ENCODE data around the gene NFIB. TPM values are rescaled to one million over a fixed set of nuclear protein-coding genes. Genes with fewer than 3 reads are reported as not detected.

The NFIB gene
- total and polyA plus RNA-seq, 2 of the 4 experiments (the other 2 are of a cell fraction): 1.4 to 2.0 TPM

DNA sequence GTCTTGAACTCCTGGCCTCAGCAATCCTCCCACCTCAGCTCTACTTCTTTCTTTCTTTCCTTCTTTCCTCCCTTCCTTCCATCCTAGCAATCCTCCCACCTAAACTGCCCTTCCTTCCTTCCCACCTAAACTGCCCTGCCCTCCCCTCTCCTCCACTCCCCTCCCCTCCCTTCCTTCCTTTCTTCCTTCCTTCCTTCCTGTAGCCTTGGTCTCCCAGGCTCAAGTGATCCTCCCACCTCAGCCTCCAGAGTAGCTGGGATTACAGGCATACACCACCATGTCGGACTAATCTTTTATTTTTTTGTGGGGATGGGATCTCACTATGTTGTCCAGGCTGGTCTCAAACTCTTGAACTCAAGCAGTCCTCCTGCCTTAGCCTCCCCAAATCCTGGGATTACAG, 65.8 kb downstream of the NFIB start:
- DNase-seq: no peak
- ChIA-PET POLR2A (ENCODE audit: unreplicated experiment) (no interaction called here), CTCF (interaction anchor here (0.6 kb wide), 1 partner anchor 124 kb away, joined by 3 read pairs; no protein-coding TSS in a partner anchor)
- Histone ChIP-seq H2BK15ac (ENCODE audit: low read depth, low read length) (no peak overlapping the region), H2BK120ac (ENCODE audit: low read depth, low read length) (no peak overlapping the region), H3K4me3 (ENCODE audit: insufficient read depth, low read depth, low read length) (no peak overlapping the region), H3K27ac (ENCODE audit: insufficient read depth, low read length) (no peak overlapping the region), H4K5ac (ENCODE audit: low read depth, low read length) (no peak overlapping the region), H3K4me1 (ENCODE audit: control insufficient read depth, insufficient read depth, low read length) (peaks cover 6% of the 10 kb centered on the region), H3K27me3 (ENCODE audit: control insufficient read depth, insufficient read depth, low read length) (peaks cover 6% of the 10 kb centered on the region), H3K56ac (ENCODE audit: extremely low read depth, insufficient read depth, low read length) (no peak overlapping the region), H4K20me1 (ENCODE audit: insufficient read depth, low read length) (no peaks in the 10 kb centered on the region), H3K14ac (replicated peaks; ENCODE audit: low read depth, low read length) (no peak overlapping the region), H3K9me3 (ENCODE audit: control insufficient read depth, insufficient read depth, low read length) (no peaks in the 10 kb centered on the region), H4K91ac (ENCODE audit: insufficient read depth, low read depth, low read length) (no peak overlapping the region), H3K23ac (ENCODE audit: low read depth, low read length) (no peak overlapping the region), H3K36me3 (ENCODE audit: control insufficient read depth, insufficient read depth, low read length) (no peaks in the 10 kb centered on the region), H2AFZ (replicated peaks; ENCODE audit: low read length, poor library complexity) (no peak overlapping the region), H3K79me1 (ENCODE audit: low read depth in 1 of 2, low read length in 2 of 2) (no peaks in the 10 kb centered on the region), H2AK5ac (ENCODE audit: low read depth, low read length) (no peak overlapping the region), H3K4ac (ENCODE audit: low read depth, low read length) (no peak overlapping the region), H2BK5ac (ENCODE audit: low read depth, low read length, poor library complexity, severe bottlenecking) (no peak overlapping the region), H2BK20ac (ENCODE audit: low read depth, low read length) (no peak overlapping the region), H2AK9ac (replicated peaks; ENCODE audit: low read depth, low read length, poor library complexity) (no peak overlapping the region), H3K9ac (ENCODE audit: low read depth, low read length) (no peak overlapping the region), H3K9me1 (ENCODE audit: insufficient read depth, low read length) (no peaks in the 10 kb centered on the region), H3K4me2 (ENCODE audit: low read depth, low read length) (no peak overlapping the region), H3K18ac (ENCODE audit: low read depth, low read length) (no peak overlapping the region), H4K8ac (ENCODE audit: low read depth in 2 of 2, low read length in 2 of 2) (no peak overlapping the region)
- WGBS, 2 experiments (ENCODE audit: extremely low coverage in 2 of 2, insufficient read length in 1 of 2): no CpG with 5 or more reads among the region's 1 CpG
- no peak for ATAC-seq (ENCODE audit: low read depth)
- dilution Hi-C loops (cut with HindIII; ENCODE audit: low sequenced_read_pairs, unreplicated experiment) (no loop called here), intact Hi-C loops (cut with micrococcal nuclease) (no loop called here), in situ Hi-C loops (cut with MboI; ENCODE audit: low sequenced_read_pairs) (no loop called here)
- no peak for TF ChIP-seq MAZ (IDR thresholded peaks at IDR 0.05; ENCODE audit: borderline replicate concordance, low read depth, low read length)
- no peak for TF ChIP-seq NFE2L2 (IDR thresholded peaks at IDR 0.05; ENCODE audit: low read depth, low read length)
- no peak for TF ChIP-seq USF2 (IDR thresholded peaks at IDR 0.05; ENCODE audit: low read depth, low read length)
- no TSS peak for BruUV-seq (replicated peaks)
